Ovary (tissue), 3 donors: ENCODE data around the gene ALKBH5.

ENCODE experiments used
- CTCF ChIP-seq, 3 donors: fragments of 450-650 bp in 2 of 3; fragments of 200-600 bp in 1 of 3; IDR thresholded peaks; one replicate each; pipeline versions ENCODE4 v1.5.1 to v1.8.0; 2016 to 2022; ENCODE audit warnings: antibody characterized with exemption in 3 of 3, mild to moderate bottlenecking in 1 of 3
- POLR2A ChIP-seq: fragments of 450-650 bp; IDR thresholded peaks from one replicate; pipeline ENCODE4 v1.6.1; 2017; ENCODE audit warnings: antibody characterized with exemption, mild to moderate bottlenecking, moderate library complexity
- donor health status: DM: no; HTN: no; CAD: no.

GRCh38 chr17:18159551-18160120 lies 24.0 kb upstream of the ALKBH5 start:
- no peak for TF ChIP-seq CTCF (IDR thresholded peaks at IDR 0.05)
- TF ChIP-seq POLR2A, result no peak
